WI38 (cell line): ENCODE measurements around the gene DGKG.

Experiments used
- H3K4me3 ChIP-seq: 2 replicates; pipeline ENCODE4 v1.5.1; 2011; ENCODE audit warnings: low read depth, mild to moderate bottlenecking, control low read depth, low read length
- CTCF ChIP-seq: IDR thresholded peaks from 2 replicates; pipeline ENCODE4 v1.5.1; 2012; ENCODE audit warnings: low read depth, mild to moderate bottlenecking, control low read depth, low read length

Gene DGKG

GRCh38 chr3:186255703-186256331 lies 106.2 kb downstream of the DGKG start:
- TF ChIP-seq CTCF = no peak
- no peak overlapping the region for H3K4me3 ChIP-seq

DNA sequence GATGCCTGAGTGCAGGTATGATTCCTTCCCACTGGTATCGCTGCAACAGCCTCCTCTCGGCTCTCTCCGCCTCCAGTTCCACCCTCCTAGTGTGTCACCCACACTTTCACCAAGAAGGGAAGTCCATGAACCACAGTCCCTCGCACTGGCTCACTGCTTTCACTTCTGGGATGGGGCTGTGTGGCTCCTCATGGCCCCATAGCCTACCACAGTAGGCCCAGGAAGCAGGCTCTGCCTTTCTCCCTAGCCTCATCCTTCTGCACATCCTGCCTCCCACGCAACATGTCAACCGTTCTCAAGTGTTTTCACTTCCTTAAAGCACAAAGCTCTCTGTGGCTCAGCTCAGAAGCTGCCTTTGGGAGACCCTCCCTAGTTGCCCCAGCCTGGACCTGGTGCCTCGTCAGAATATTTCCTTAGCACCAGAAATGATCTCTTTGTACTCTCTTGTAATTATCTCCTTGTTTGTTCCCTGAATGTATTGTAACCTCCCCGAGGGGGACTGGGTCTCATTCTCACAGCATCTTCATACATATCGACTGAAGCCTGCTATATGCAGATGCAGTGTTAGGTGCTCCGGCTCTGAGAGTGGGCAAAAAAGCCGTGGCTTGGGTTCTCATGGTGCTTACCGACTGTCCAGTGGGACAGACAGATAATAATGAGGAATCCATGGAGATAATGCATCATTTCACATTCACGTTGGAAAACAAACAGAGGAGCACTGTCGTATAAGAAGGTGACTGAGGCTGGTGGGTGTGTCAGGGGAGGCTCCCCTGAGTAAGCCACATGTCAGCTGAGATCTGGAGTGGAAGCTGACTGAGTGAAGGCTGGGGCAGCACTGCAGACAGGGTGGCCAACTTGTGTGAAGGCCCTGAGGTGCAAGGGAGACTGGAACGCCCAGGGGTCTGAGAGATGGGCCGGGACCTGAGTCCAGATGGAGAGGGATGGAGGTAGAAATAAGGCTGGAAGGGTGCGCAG lies 107.1 kb downstream of the DGKG start:
- no peak overlapping the region for H3K4me3 ChIP-seq
- TF ChIP-seq CTCF = no peak

- no peak for TF ChIP-seq CTCF
- H3K4me3 ChIP-seq = no peak overlapping the region
These were observed 110.0 kb downstream of the DGKG start for GRCh38 chr3:186251948-186252619.

- no peak overlapping the region for H3K4me3 ChIP-seq
- no peak for TF ChIP-seq CTCF
These were observed 113.2 kb downstream of the DGKG start for GRCh38 chr3:186248850-186249249.

- no peak overlapping the region for H3K4me3 ChIP-seq
- no peak for TF ChIP-seq CTCF
These were observed 113.9 kb downstream of the DGKG start for GRCh38 chr3:186247821-186248814.

GRCh38 chr3:186246941-186247340 lies 115.1 kb downstream of the DGKG start:
- no peak for TF ChIP-seq CTCF
- no peak overlapping the region for H3K4me3 ChIP-seq
